HG02840 (cell line): Measurements from ENCODE around the gene TMEM247.

Experiments
- ATAC-seq: cut with Tn5 transposase; IDR thresholded peaks from one replicate; pipeline ENCODE4 v1.9.1; 2021; ENCODE audit warnings: mild to moderate bottlenecking, moderate library complexity, moderate number of reproducible peaks; ENCODE audit not compliant: unreplicated experiment, low FRiP score

TMEM247 gene

DNA sequence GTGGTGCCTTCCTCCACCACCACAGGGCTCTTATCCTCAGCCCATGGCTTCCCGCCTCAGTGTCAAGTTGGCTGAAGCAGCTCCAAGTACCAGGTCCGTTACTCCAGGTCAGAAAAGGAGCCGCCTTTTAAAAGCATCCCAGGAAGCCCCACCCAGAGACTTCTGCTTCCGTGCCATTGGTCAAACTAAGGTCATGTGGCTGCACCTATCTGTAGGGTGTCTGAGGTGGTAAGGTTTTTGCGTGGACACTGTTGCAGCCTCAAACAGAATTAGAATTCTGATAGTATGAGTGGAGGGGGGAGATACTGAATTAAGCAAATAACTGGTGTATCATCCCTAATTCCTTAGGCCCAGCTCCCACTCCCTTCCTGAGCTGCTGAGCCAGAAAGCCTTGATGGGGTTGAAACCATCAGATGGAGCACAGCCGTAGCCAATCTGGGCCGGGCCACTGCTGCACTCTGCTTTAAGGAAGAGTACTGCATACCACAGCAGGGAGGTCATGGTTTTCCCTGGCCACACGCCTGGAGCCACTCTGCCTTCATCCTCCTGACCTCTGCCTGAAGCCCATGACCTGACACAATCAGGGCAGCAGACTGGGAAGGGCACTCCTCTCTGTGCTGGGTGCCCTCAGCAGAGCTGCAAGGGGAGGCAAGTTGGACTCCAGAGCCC lies 8.4 kb downstream of the TMEM247 start:
- no peak for ATAC-seq

GRCh38 chr2:46488389-46488788 lies 9.0 kb downstream of the TMEM247 start:
- no peak for ATAC-seq

DNA sequence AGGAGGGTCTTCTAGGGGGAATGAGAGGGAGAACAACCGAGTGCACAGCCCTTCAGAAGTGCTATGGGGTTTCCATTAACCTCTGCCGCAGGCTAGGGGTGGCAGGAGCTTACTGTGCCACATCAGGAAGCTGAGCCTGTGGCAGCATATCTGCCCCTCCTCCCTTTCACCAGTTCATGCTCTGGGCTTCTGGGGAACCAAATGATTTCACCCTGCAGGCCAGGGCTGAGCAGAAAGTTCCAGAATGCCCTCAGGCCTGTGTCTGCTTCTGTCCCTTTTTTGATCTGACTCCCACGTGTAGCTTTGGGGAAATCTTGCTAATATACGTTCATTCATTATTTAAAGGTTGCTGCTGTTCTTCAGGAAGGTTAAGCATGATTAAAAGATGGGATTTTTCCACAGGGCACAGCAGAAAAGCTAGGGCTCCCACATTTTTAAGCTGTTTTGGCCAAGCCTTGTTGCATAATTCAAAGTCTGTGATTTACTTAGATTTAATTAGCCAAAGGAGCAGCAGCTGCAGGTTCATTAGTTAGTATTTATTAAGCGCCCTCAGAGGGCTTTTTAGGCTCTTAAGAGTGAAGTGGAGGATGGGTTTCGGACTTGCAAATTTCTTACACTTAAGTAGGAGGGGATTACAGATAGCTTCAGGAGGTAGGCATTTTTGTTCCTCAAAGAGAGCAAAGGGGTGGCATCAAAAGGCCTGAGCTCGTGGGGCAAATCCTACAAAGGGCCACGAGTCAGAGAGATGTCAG lies 10.2 kb downstream of the TMEM247 start:
- ATAC-seq: no peak

DNA sequence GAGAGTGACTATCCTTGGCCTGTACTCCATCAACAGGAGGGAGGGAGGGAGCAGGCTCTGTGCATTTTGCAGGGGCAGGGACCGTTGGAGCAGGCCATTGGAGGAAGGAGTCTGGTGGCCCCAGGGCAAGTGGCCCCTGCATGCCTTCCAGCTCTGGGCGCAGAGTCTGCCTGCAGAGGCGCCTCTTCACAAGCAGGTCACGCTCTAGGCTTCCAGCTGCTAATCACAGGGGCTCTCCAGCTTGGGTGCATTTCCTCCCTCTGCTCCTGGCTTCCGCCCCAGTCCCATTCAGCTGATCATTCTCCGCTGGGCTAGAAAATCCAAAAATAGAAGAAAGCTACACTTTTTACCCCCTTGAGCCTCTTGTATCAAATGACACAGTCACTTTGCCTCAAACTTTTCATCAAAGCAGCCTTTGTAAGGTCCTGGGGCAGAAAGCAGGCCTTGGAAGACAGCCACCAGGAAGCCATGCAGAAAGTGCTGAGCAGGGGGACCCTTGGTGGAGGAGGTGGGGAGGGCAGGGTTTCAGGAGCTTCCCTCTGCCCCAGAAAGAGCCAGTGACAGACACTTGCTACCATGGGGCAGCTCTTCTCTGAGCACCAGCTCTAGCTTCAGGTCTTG lies 11.3 kb downstream of the TMEM247 start:
- no peak for ATAC-seq

DNA sequence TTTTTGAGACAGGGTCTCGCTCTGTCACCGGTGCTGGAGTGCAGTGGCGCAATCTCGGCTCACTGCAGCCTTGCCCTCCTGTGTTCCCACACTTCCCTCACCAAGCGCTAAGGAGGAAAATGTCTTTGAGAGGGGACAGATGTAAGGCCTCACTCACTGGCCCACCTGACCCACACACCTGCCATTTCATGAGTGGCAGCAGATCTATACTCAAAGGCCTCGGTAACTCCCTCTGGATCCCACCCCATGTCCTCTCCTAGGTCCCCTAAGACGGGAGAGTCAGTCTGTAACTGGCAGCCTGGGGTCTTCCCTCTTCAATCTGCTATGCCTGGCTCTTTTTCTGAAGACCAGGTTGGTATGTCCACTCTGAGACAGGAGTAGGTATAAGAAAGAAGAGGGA lies 12.9 kb downstream of the TMEM247 start:
- no peak for ATAC-seq

- peak; percentile 62 for ATAC-seq
Measured at GRCh38 chr2:46493241-46493970, 14.0 kb downstream of the TMEM247 start.

DNA sequence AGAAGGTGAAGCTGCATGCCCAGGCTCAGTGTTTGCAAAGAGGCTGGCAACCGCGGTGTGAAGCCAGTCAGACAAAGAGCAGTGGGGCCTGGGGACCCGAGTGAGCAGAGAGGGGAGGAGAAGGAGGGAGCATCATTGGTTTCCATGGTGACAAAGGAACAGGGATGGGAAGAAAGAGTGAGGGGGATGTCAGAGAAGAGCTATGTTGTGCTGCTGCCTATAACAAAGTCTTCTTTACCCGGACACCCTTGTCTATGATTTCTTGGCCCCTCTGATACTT lies 14.5 kb downstream of the TMEM247 start:
- no peak for ATAC-seq

- ATAC-seq: no peak
Measured at GRCh38 chr2:46494596-46494995, 15.2 kb downstream of the TMEM247 start.

GRCh38 chr2:46495231-46496030 lies 16.1 kb downstream of the TMEM247 start:
- no peak for ATAC-seq

DNA sequence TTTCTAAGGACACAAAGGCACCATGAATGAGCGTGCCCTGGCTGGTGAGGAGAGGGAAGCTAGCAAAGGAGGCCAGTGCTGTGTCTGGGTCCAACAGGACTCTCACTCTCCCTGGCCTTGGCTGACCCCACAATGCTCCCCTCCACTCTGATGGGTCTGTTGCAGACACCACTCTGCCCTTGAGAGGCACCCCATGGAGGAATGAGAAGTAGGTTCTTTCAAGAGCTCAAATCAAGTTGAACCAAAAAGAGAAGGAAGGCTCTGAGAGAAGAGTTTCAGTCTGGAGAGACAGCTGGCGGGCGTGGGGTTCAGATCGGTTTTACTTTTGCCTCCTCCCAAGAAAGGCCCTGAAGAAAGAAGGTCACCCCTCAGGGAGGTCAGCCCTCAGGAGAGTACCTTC lies 18.4 kb downstream of the TMEM247 start:
- ATAC-seq: no peak

- no peak for ATAC-seq
Measured at GRCh38 chr2:46498681-46499080, 19.3 kb downstream of the TMEM247 start.

DNA sequence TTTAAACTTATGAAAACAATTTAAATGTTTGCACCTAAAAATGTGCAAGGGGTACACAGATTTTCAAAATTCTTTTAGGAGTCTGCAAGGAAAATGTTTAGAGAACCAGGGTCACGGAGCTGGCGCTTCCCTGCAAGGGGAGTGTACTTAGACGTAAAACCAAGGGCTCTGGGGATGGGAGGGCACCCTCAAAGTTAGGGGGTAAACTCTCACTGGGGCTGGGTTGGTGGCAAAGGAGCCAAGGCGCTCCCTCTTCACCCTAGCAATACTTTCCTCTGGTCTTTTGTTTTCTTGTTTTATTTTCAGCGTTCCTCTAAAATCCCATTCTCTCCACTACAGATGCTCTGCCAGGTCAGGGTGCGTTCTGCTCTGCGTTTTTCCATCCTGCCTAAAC lies 20.0 kb downstream of the TMEM247 start:
- ATAC-seq: no peak

- ATAC-seq: no peak
Measured at GRCh38 chr2:46500801-46501200, 21.4 kb downstream of the TMEM247 start.

DNA sequence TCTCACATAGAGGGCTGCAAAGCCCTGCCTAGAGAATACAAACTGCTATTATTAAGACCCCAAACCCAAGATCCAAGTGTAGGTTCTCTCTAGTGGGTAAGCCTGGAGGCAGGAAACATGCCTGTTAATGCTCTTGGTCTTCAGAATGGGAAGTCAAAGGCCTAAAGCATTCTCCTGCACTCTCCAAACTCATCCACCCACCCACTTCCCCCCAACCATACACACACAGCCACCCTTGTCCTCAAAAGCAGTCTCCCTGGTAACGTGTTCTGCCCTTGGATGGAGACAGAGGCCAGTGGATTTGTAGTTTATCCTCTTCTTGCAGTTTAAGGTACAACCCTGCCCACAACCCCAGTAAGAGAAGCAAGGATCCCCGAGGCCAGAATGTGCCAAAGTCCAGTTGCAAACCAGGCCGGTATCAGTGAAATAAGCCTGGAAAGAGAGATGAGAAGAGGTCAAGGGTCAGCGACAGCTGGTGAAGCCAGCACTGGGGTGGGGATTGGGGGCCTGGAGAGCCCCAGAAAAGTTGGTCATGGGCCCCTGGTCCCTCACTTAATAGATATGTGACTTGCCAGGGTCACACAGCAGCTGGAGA lies 23.0 kb downstream of the TMEM247 start:
- no peak for ATAC-seq

DNA sequence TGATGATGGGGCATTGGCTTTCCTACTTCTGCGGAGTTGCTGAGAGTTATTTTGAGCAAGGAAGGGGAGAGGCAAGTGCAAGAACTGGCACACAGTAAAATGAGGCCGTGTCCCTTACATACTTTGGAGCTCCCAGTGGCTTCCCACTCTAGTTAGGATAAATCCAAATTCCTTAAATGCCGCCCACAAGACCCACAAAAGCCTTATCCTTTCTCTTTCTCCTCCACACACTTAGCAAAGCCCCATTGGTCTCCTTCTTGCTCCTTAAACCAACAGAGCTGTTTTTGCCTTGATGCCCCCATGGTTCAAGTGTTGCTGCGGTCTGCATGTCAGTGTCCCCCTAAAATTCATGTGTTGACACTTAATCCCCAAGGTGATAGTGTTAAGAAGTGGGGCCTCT lies 24.3 kb downstream of the TMEM247 start:
- no peak for ATAC-seq

DNA sequence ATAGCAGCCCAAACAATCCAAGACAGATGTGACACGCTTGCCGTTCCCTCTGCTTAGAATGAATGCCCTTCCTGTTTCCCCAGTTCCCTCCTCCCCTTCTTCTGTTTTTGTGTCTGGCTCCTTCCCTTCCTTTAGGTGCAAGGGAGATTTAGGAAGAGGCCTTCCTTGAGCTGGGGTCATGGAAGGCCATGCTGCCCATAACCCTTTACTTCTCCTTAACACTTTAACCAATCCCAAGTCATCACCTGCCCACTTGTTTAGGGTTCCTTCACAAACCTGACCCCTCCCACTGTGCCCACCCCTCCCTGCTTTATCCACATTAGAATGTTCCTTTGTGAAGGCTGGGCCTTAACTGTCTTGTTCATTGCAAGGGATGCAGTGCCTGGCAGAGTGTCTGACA lies 24.9 kb downstream of the TMEM247 start:
- ATAC-seq: no peak

DNA sequence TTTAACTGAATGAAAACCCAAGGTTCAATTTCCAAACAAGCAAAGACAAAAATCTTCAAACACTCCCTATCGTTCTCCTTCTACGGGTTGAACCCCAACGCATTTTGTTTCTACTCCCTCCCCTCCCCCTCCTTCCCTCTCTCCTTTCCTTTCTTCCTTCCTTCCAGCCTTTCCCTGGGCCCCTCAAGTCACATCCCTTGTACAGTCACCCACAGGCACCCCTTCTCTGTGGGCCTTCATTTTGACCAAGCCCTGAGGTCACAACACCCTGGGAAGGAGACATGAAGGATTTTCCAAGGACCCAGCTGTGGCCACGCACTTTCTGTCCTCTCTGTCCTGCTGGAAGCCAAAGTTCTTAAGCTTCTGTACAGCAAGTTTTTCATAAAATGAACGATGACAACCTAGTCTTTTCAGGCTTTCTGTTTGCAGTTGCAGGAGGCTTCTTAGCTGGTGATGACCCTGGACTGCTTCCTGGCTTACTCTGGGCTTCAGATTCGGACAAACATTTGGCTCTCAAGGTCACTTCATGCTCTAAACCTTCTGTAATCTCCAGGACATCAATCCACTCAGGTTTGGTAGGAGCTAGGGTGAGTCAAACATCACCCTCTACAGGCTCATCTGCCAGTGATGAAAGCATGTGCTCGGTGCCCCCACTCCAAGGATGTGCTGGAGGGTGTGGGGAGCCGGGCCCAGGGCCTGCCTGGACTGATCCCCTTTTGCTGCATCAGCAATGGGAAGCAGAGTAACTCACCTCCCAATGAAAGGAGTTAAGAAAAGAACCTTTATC lies 25.5 kb downstream of the TMEM247 start:
- ATAC-seq: no peak

GRCh38 chr2:46505472-46505783 lies 26.1 kb downstream of the TMEM247 start:
- ATAC-seq: no peak

DNA sequence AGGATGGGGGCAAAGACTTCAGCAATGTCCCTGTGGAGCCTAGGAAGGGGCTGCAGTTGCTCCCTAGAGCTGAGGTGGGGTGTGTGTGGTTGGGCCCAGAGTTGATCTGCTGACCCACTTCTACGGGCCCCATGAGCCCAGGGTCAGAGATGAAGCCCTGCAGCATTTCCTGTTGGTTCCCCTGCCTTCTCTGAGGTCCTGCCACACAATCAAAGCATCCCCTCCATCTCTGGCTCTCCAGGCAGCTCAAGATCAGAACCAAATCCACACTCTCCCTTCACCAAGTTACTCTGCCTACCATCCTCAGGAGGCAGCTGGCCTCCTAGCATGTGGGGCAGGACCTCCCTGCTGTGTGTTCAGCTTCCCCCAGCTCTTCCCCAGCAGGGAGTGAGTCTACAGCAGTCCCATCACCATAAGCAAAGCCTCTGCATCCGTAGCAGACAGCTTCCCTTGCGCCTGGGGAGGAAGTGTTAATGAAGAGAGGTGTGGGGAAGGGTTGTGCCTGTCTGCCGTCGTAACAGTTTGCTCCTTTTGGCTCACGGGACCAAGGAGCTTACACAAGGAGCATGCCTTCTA lies 26.9 kb downstream of the TMEM247 start:
- no peak for ATAC-seq
